ENCODE results near the gene TM4SF18. TPM values are rescaled to one million over a fixed set of nuclear protein-coding genes. Genes with fewer than 3 reads are reported as not detected.

The TM4SF18 gene
- polyA plus RNA-seq, 1 donor from 2014 or later: not detected

DNA sequence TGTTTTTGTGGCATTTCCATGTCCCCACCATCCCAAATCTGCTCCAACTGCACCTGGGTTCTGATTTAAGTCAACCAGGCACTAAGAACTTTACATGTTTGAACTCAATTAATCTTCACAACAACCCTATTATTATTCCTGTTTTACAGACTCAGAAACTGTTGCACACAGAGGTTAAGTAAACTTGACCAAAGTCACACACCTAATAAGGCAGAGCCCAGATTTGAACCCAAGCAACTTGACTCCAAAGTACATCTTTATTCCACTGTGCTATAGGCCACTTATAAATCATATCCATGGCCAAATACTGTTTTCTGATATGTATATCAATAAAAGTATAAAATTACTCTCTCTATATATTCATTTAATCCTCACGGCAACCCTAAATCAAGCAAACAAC lies 16.4 kb downstream of the TM4SF18 start:
- H3K36me3 ChIP-seq (ENCODE audit: insufficient read depth, low read length): no peaks in the 10 kb centered on the region
- no peaks in the 10 kb centered on the region for H3K27me3 ChIP-seq (ENCODE audit: insufficient read depth, low read depth, low read length)
- no peak overlapping the region for H3K4me2 ChIP-seq (ENCODE audit: low read length)
- H3K79me2 ChIP-seq (replicated peaks; ENCODE audit: insufficient read depth, low read length): no peaks in the 10 kb centered on the region
- TF ChIP-seq, protein P1, sequence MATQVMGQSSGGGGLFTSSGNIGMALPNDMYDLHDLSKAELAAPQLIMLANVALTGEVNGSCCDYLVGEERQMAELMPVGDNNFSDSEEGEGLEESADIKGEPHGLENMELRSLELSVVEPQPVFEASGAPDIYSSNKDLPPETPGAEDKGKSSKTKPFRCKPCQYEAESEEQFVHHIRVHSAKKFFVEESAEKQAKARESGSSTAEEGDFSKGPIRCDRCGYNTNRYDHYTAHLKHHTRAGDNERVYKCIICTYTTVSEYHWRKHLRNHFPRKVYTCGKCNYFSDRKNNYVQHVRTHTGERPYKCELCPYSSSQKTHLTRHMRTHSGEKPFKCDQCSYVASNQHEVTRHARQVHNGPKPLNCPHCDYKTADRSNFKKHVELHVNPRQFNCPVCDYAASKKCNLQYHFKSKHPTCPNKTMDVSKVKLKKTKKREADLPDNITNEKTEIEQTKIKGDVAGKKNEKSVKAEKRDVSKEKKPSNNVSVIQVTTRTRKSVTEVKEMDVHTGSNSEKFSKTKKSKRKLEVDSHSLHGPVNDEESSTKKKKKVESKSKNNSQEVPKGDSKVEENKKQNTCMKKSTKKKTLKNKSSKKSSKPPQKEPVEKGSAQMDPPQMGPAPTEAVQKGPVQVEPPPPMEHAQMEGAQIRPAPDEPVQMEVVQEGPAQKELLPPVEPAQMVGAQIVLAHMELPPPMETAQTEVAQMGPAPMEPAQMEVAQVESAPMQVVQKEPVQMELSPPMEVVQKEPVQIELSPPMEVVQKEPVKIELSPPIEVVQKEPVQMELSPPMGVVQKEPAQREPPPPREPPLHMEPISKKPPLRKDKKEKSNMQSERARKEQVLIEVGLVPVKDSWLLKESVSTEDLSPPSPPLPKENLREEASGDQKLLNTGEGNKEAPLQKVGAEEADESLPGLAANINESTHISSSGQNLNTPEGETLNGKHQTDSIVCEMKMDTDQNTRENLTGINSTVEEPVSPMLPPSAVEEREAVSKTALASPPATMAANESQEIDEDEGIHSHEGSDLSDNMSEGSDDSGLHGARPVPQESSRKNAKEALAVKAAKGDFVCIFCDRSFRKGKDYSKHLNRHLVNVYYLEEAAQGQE (IDR thresholded peaks at IDR 0.05; ENCODE audit: borderline replicate concordance): no peak
- TF ChIP-seq EP300 (conservative IDR thresholded peaks at IDR 0.05; ENCODE audit: poor library complexity, severe bottlenecking): no peak
- no peak overlapping the region for H3K9ac ChIP-seq (ENCODE audit: low read length)
- no peaks in the 10 kb centered on the region for H4K20me1 ChIP-seq (ENCODE audit: insufficient read depth)
- no peak overlapping the region for H2AFZ ChIP-seq (ENCODE audit: low read depth, low read length)
- H3K4me3 ChIP-seq (ENCODE audit: low read length): no peak overlapping the region
- no peaks in the 10 kb centered on the region for H3K9me3 ChIP-seq (ENCODE audit: low read length)
- no peak overlapping the region for H3K27ac ChIP-seq (ENCODE audit: low read length)
- H3K9me2 ChIP-seq (ENCODE audit: insufficient read depth, low read length): no peaks in the 10 kb centered on the region
- H3F3A ChIP-seq (ENCODE audit: insufficient read depth, low read length, poor library complexity, severe bottlenecking): no peaks in the 10 kb centered on the region

DNA sequence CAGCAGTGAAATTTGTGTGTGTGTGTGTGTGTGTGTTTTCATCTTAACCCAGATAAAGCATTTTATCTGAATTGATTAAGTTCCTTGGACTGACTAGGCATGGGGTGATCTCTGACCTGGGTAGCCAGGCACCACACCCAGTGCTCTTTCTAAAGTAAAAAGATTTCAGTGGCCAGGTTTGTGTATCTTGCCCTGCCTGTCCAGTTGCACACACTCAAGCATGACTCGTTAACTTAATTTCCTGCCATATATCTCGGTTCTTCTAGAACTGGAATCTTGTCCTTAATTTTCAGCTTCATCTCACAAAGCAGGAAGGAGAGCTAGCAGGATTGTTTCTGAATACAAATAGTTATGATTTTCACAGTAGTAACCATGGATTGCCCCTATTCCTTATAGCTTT lies 17.0 kb downstream of the TM4SF18 start:
- Histone ChIP-seq H2AFZ (ENCODE audit: low read depth, low read length) (no peak overlapping the region), H3F3A (ENCODE audit: insufficient read depth, low read length, poor library complexity, severe bottlenecking) (no peaks in the 10 kb centered on the region), H3K4me2 (ENCODE audit: low read length) (no peak overlapping the region)

More for the DNA sequence above, 17.0 kb downstream of the TM4SF18 start:
- Histone ChIP-seq H3K4me3 (ENCODE audit: low read length) (no peak overlapping the region), H3K9ac (ENCODE audit: low read length) (no peak overlapping the region), H3K9me3 (ENCODE audit: low read length) (no peaks in the 10 kb centered on the region), H3K27ac (ENCODE audit: low read length) (no peak overlapping the region), H3K36me3 (ENCODE audit: insufficient read depth, low read length) (no peaks in the 10 kb centered on the region), H3K79me2 (replicated peaks; ENCODE audit: insufficient read depth, low read length) (no peaks in the 10 kb centered on the region), H3K9me2 (ENCODE audit: insufficient read depth, low read length) (no peaks in the 10 kb centered on the region), H3K27me3 (ENCODE audit: insufficient read depth, low read depth, low read length) (no peaks in the 10 kb centered on the region), H4K20me1 (ENCODE audit: insufficient read depth) (no peaks in the 10 kb centered on the region)
- TF ChIP-seq TAF1 (IDR thresholded peaks at IDR 0.05; ENCODE audit: low read depth) (no peak), MXI1 (conservative IDR thresholded peaks at IDR 0.05; ENCODE audit: poor library complexity, severe bottlenecking) (no peak), POLR2AphosphoS5 (IDR thresholded peaks at IDR 0.05) (no peak), RAD21 (conservative IDR thresholded peaks at IDR 0.05) (no peak), EZH2 (IDR thresholded peaks at IDR 0.05; ENCODE audit: borderline replicate concordance, insufficient read depth, low read length, poor library complexity, severe bottlenecking) (no peak), SMC3 (conservative IDR thresholded peaks at IDR 0.05; ENCODE audit: poor library complexity) (no peak), EP300 (conservative IDR thresholded peaks at IDR 0.05; ENCODE audit: poor library complexity, severe bottlenecking) (no peak)
- TF ChIP-seq, protein P2, sequence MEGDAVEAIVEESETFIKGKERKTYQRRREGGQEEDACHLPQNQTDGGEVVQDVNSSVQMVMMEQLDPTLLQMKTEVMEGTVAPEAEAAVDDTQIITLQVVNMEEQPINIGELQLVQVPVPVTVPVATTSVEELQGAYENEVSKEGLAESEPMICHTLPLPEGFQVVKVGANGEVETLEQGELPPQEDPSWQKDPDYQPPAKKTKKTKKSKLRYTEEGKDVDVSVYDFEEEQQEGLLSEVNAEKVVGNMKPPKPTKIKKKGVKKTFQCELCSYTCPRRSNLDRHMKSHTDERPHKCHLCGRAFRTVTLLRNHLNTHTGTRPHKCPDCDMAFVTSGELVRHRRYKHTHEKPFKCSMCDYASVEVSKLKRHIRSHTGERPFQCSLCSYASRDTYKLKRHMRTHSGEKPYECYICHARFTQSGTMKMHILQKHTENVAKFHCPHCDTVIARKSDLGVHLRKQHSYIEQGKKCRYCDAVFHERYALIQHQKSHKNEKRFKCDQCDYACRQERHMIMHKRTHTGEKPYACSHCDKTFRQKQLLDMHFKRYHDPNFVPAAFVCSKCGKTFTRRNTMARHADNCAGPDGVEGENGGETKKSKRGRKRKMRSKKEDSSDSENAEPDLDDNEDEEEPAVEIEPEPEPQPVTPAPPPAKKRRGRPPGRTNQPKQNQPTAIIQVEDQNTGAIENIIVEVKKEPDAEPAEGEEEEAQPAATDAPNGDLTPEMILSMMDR (IDR thresholded peaks at IDR 0.05; ENCODE audit: poor library complexity, severe bottlenecking): no peak
- TF ChIP-seq, protein P1 (IDR thresholded peaks at IDR 0.05; ENCODE audit: borderline replicate concordance): no peak
